HEK293 (cell line): ENCODE data around the gene HSD17B3.
A peak's percentile ranks its signal among the peaks of the same experiment; 100 is the strongest.

Source experiments
- CTCF ChIA-PET: fragments of 350-600 bp; formaldehyde crosslinking; extraction: SDS; loops from one replicate; lab custom pipeline; 2021; ENCODE audit warnings: antibody characterized with exemption; lab: Yijun Ruan, JAX
- POLR2A ChIA-PET: fragments of 300-600 bp; formaldehyde crosslinking; extraction: SDS; loops from one replicate; lab custom pipeline; 2020; ENCODE audit warnings: antibody characterized with exemption, inconsistent platforms; lab: Yijun Ruan, JAX
- H3K27ac ChIP-seq: fragments of 200-500 bp; sonication (Bioruptor generic); 2 replicates; pipeline ENCODE4 v1.5.1; 2014; ENCODE audit warnings: low read depth, low read length, control low read depth, inconsistent platforms; ENCODE audit errors: extremely low read depth
- H3K36me3 ChIP-seq, 2 experiments: fragments of 200-500 bp in 1 of 2; sonication (Bioruptor generic) in 1 of 2; 1 replicate in 1 of 2; 2 replicates in 1 of 2; pipeline ENCODE4 v1.5.1; 2014 to 2017; ENCODE audit warnings: inconsistent platforms in 2 of 2, low read length in 2 of 2; ENCODE audit not compliant: control insufficient read depth in 2 of 2, insufficient read depth in 1 of 2
- H3K4me1 ChIP-seq: fragments of 200-500 bp; sonication (Bioruptor generic); 2 replicates; pipeline ENCODE4 v1.5.1; 2014; ENCODE audit warnings: mild to moderate bottlenecking, low read length, inconsistent platforms; ENCODE audit not compliant: control insufficient read depth, insufficient read depth
- H3K4me3 ChIP-seq: 2 replicates; pipeline ENCODE4 v1.5.1; 2011; ENCODE audit warnings: low read depth, mild to moderate bottlenecking, control low read depth, low read length, moderate library complexity
- H3K9me3 ChIP-seq: fragments of 200-500 bp; sonication (Bioruptor generic); 2 replicates; pipeline ENCODE4 v1.5.1; 2014; ENCODE audit warnings: low read depth, low read length, inconsistent platforms; ENCODE audit not compliant: control insufficient read depth, insufficient read depth
- GLIS1 ChIP-seq: fragments of 450-650 bp; formaldehyde crosslinking; IDR thresholded peaks from 2 replicates; pipeline ENCODE4 v1.5.1; 2016; ENCODE audit warnings: missing biosample characterization, missing genetic modification characterization
- KLF16 ChIP-seq: fragments of 450-650 bp; formaldehyde crosslinking; IDR thresholded peaks from 2 replicates; pipeline ENCODE4 v1.5.1; 2017; ENCODE audit warnings: missing biosample characterization, missing genetic modification characterization
- SETDB1 ChIP-seq: IDR thresholded peaks from one replicate; pipeline ENCODE4 v1.6.1; 2017; ENCODE audit warnings: mild to moderate bottlenecking, low read length, moderate library complexity, mixed read lengths; ENCODE audit not compliant: insufficient read length
- SP7 ChIP-seq: fragments of 450-650 bp; formaldehyde crosslinking; IDR thresholded peaks from 2 replicates; pipeline ENCODE4 v1.5.1; 2016; ENCODE audit warnings: missing biosample characterization, missing genetic modification characterization
- ZBTB26 ChIP-seq: fragments of 450-650 bp; formaldehyde crosslinking; optimal IDR thresholded peaks from 2 replicates; pipeline ENCODE3; 2016; ENCODE audit warnings: missing biosample characterization, mild to moderate bottlenecking, missing genetic modification characterization
- ZNF221 ChIP-seq: fragments of 450-650 bp; formaldehyde crosslinking; IDR thresholded peaks from 2 replicates; pipeline ENCODE4 v1.5.1; 2017; ENCODE audit warnings: missing biosample characterization, missing genetic modification characterization, borderline replicate concordance
- ZNF354C ChIP-seq: fragments of 450-650 bp; formaldehyde crosslinking; IDR thresholded peaks from 2 replicates; pipeline ENCODE4 v1.5.1; 2016; ENCODE audit warnings: missing biosample characterization, missing genetic modification characterization, low read depth, borderline replicate concordance
- ZNF398 ChIP-seq: fragments of 450-650 bp; formaldehyde crosslinking; IDR thresholded peaks from 2 replicates; pipeline ENCODE4 v1.5.1; 2017; ENCODE audit warnings: missing biosample characterization, missing genetic modification characterization
- ZNF404 ChIP-seq: fragments of 450-650 bp; formaldehyde crosslinking; IDR thresholded peaks from 2 replicates; pipeline ENCODE4 v1.5.1; 2017; ENCODE audit warnings: missing biosample characterization, missing genetic modification characterization
- ZNF600 ChIP-seq: fragments of 450-650 bp; formaldehyde crosslinking; IDR thresholded peaks from 2 replicates; pipeline ENCODE4 v1.5.1; 2016; ENCODE audit warnings: missing biosample characterization, missing genetic modification characterization
- ZNF623 ChIP-seq: fragments of 450-650 bp; formaldehyde crosslinking; IDR thresholded peaks from 2 replicates; pipeline ENCODE4 v1.5.1; 2016; ENCODE audit warnings: missing biosample characterization, missing genetic modification characterization
- ZNF654 ChIP-seq: fragments of 450-650 bp; formaldehyde crosslinking; IDR thresholded peaks from 2 replicates; pipeline ENCODE4 v1.5.1; 2016; ENCODE audit warnings: low read depth, missing biosample characterization, missing genetic modification characterization
- ZNF658 ChIP-seq: fragments of 450-650 bp; formaldehyde crosslinking; IDR thresholded peaks from 2 replicates; pipeline ENCODE4; 2016; ENCODE audit warnings: missing biosample characterization, missing genetic modification characterization
- TF ChIP-seq, protein P1 (sequence below): fragments of 450-650 bp; formaldehyde crosslinking; IDR thresholded peaks from 2 replicates; pipeline ENCODE4 v1.5.1; 2016; ENCODE audit warnings: missing biosample characterization, missing genetic modification characterization, borderline replicate concordance
- TF ChIP-seq, protein P2 (sequence below): fragments of 450-650 bp; formaldehyde crosslinking; IDR thresholded peaks from 2 replicates; pipeline ENCODE4 v1.5.1; 2016; ENCODE audit warnings: missing biosample characterization, missing genetic modification characterization

HSD17B3 gene

GRCh38 chr9:96294159-96294545 lies 7.8 kb downstream of the HSD17B3 start:
- CTCF ChIA-PET: interaction anchor here (2.4 kb wide), 1 partner anchor 23 kb away, joined by 13 read pairs; no protein-coding TSS in a partner anchor

GRCh38 chr9:96293498-96294158 lies 8.3 kb downstream of the HSD17B3 start:
- CTCF ChIA-PET: interaction anchor here (0.7 to 2.4 kb wide), 2 partner anchors 24 to 49 kb away, joined by 3 to 13 read pairs; no protein-coding TSS in a partner anchor
- no peaks in the 10 kb centered on the region for H3K36me3 ChIP-seq
- no peaks in the 10 kb centered on the region for H3K9me3 ChIP-seq
- no peak overlapping the region for H3K4me3 ChIP-seq
- TF ChIP-seq GLIS1 (no peak), ZBTB26 (tag by site-specific recombination) (no peak), ZNF658 (tag by site-specific recombination) (no peak), ZNF398 (tag by site-specific recombination) (0 out of 2 replicates have a peak, but pooled peaks have one; percentile 11), SP7 (tag by site-specific recombination) (no peak), ZNF354C (tag by site-specific recombination) (no peak), ZNF654 (tag by site-specific recombination) (no peak), ZNF600 (tag by site-specific recombination) (no peak), KLF16 (no peak)
- TF ChIP-seq, all 188 proteins: peak for 1
- POLR2A ChIA-PET: no interaction called here
- Histone ChIP-seq H3K27ac (no peak overlapping the region), H3K4me1 (no peaks in the 10 kb centered on the region)

More at GRCh38 chr9:96294159-96294545, 7.8 kb downstream of the HSD17B3 start:
- no peak overlapping the region for H3K4me3 ChIP-seq
- no peaks in the 10 kb centered on the region for H3K4me1 ChIP-seq
- TF ChIP-seq, protein P1, sequence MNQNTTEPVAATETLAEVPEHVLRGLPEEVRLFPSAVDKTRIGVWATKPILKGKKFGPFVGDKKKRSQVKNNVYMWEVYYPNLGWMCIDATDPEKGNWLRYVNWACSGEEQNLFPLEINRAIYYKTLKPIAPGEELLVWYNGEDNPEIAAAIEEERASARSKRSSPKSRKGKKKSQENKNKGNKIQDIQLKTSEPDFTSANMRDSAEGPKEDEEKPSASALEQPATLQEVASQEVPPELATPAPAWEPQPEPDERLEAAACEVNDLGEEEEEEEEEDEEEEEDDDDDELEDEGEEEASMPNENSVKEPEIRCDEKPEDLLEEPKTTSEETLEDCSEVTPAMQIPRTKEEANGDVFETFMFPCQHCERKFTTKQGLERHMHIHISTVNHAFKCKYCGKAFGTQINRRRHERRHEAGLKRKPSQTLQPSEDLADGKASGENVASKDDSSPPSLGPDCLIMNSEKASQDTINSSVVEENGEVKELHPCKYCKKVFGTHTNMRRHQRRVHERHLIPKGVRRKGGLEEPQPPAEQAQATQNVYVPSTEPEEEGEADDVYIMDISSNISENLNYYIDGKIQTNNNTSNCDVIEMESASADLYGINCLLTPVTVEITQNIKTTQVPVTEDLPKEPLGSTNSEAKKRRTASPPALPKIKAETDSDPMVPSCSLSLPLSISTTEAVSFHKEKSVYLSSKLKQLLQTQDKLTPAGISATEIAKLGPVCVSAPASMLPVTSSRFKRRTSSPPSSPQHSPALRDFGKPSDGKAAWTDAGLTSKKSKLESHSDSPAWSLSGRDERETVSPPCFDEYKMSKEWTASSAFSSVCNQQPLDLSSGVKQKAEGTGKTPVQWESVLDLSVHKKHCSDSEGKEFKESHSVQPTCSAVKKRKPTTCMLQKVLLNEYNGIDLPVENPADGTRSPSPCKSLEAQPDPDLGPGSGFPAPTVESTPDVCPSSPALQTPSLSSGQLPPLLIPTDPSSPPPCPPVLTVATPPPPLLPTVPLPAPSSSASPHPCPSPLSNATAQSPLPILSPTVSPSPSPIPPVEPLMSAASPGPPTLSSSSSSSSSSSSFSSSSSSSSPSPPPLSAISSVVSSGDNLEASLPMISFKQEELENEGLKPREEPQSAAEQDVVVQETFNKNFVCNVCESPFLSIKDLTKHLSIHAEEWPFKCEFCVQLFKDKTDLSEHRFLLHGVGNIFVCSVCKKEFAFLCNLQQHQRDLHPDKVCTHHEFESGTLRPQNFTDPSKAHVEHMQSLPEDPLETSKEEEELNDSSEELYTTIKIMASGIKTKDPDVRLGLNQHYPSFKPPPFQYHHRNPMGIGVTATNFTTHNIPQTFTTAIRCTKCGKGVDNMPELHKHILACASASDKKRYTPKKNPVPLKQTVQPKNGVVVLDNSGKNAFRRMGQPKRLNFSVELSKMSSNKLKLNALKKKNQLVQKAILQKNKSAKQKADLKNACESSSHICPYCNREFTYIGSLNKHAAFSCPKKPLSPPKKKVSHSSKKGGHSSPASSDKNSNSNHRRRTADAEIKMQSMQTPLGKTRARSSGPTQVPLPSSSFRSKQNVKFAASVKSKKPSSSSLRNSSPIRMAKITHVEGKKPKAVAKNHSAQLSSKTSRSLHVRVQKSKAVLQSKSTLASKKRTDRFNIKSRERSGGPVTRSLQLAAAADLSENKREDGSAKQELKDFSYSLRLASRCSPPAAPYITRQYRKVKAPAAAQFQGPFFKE (tag by site-specific recombination): no peak
- TF ChIP-seq ZNF221: no peak
- TF ChIP-seq, protein P2, sequence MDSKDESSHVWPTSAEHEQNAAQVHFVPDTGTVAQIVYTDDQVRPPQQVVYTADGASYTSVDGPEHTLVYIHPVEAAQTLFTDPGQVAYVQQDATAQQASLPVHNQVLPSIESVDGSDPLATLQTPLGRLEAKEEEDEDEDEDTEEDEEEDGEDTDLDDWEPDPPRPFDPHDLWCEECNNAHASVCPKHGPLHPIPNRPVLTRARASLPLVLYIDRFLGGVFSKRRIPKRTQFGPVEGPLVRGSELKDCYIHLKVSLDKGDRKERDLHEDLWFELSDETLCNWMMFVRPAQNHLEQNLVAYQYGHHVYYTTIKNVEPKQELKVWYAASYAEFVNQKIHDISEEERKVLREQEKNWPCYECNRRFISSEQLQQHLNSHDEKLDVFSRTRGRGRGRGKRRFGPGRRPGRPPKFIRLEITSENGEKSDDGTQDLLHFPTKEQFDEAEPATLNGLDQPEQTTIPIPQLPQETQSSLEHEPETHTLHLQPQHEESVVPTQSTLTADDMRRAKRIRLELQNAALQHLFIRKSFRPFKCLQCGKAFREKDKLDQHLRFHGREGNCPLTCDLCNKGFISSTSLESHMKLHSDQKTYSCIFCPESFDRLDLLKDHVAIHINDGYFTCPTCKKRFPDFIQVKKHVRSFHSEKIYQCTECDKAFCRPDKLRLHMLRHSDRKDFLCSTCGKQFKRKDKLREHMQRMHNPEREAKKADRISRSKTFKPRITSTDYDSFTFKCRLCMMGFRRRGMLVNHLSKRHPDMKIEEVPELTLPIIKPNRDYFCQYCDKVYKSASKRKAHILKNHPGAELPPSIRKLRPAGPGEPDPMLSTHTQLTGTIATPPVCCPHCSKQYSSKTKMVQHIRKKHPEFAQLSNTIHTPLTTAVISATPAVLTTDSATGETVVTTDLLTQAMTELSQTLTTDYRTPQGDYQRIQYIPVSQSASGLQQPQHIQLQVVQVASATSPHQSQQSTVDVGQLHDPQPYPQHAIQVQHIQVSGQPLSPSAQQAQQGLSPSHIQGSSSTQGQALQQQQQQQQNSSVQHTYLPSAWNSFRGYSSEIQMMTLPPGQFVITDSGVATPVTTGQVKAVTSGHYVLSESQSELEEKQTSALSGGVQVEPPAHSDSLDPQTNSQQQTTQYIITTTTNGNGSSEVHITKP: no peak
- TF ChIP-seq ZNF404: no peak
- TF ChIP-seq SETDB1: no peak
- TF ChIP-seq ZNF623 (tag by site-specific recombination): no peak
- H3K36me3 ChIP-seq: no peaks in the 10 kb centered on the region
- POLR2A ChIA-PET: no interaction called here
- H3K9me3 ChIP-seq: no peaks in the 10 kb centered on the region
- H3K27ac ChIP-seq: no peak overlapping the region
